RWPE2 (cell line): Measurements from ENCODE around the gene SLC1A3.

ENCODE experiments used
- ATAC-seq: fragments of 200-7000 bp; cut with Tn5 transposase; 3 replicates; pipeline ENCODE4 v1.9.1; 2021; ENCODE audit warnings: low read depth
- DNase-seq: peaks from one replicate; pipeline ENCODE4 v3.0.0-alpha.2; 2020; ENCODE audit warnings: low spot score
- H3K27ac ChIP-seq: fragments of 450-650 bp; 2 replicates; pipeline ENCODE4 v1.5.1; 2017; ENCODE audit warnings: mild to moderate bottlenecking; ENCODE audit not compliant: poor library complexity, severe bottlenecking
- H3K27me3 ChIP-seq: fragments of 250-450 bp; sonication (Bioruptor Pico); 2 replicates; pipeline ENCODE4 v1.5.1; 2021; ENCODE audit warnings: mild to moderate bottlenecking, moderate library complexity; ENCODE audit not compliant: insufficient read depth, poor library complexity, severe bottlenecking
- H3K36me3 ChIP-seq: fragments of 250-450 bp; sonication (Bioruptor Pico); 2 replicates; pipeline ENCODE4 v1.5.1; 2020; ENCODE audit warnings: low read depth, mild to moderate bottlenecking, moderate library complexity
- H3K4me1 ChIP-seq: fragments of 250-450 bp; sonication (Bioruptor Pico); 2 replicates; pipeline ENCODE4 v1.5.1; 2021; ENCODE audit warnings: mild to moderate bottlenecking, moderate library complexity; ENCODE audit not compliant: insufficient read depth, poor library complexity, severe bottlenecking
- H3K4me3 ChIP-seq: fragments of 250-450 bp; sonication (Bioruptor Pico); 2 replicates; pipeline ENCODE4 v1.5.1; 2021; ENCODE audit warnings: mild to moderate bottlenecking, moderate library complexity; ENCODE audit not compliant: severe bottlenecking
- H3K9me3 ChIP-seq: fragments of 250-450 bp; sonication (Bioruptor Pico); 2 replicates; pipeline ENCODE4 v1.5.1; 2021; ENCODE audit warnings: mild to moderate bottlenecking, moderate library complexity; ENCODE audit not compliant: severe bottlenecking
- TF ChIP-seq, protein P1 (sequence below): fragments of 450-650 bp; IDR thresholded peaks from one replicate; pipeline ENCODE4 v1.5.1; 2017; ENCODE audit warnings: mild to moderate bottlenecking, moderate library complexity; ENCODE audit not compliant: poor library complexity, severe bottlenecking

Gene SLC1A3

DNA sequence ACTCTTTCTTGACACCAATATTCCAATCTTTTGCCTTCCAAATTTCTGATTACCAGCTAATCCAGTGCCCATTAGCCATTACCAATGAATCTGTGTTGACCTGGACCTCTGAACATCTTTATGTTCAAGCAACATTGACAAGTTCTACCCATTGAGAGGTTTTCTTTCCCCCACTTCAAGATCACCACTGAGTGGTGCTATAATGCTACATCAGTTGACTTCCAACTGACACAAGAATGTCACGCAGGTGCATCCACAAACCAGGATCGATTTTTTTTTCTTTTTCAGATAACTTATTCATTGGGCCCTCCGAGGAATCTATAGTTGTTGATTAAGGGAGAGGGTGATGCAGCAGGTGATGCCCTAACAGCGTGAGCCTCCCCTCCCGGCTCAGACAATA is 102.6 kb downstream of the SLC1A3 start:
- Histone ChIP-seq H3K27ac (no peak overlapping the region), H3K36me3 (no peaks in the 10 kb centered on the region), H3K27me3 (no peaks in the 10 kb centered on the region), H3K9me3 (no peaks in the 10 kb centered on the region), H3K4me3 (no peak overlapping the region), H3K4me1 (no peaks in the 10 kb centered on the region)
- ATAC-seq: no peak
- no peak for DNase-seq
- TF ChIP-seq, protein P1, sequence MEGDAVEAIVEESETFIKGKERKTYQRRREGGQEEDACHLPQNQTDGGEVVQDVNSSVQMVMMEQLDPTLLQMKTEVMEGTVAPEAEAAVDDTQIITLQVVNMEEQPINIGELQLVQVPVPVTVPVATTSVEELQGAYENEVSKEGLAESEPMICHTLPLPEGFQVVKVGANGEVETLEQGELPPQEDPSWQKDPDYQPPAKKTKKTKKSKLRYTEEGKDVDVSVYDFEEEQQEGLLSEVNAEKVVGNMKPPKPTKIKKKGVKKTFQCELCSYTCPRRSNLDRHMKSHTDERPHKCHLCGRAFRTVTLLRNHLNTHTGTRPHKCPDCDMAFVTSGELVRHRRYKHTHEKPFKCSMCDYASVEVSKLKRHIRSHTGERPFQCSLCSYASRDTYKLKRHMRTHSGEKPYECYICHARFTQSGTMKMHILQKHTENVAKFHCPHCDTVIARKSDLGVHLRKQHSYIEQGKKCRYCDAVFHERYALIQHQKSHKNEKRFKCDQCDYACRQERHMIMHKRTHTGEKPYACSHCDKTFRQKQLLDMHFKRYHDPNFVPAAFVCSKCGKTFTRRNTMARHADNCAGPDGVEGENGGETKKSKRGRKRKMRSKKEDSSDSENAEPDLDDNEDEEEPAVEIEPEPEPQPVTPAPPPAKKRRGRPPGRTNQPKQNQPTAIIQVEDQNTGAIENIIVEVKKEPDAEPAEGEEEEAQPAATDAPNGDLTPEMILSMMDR: peak; percentile 15

DNA sequence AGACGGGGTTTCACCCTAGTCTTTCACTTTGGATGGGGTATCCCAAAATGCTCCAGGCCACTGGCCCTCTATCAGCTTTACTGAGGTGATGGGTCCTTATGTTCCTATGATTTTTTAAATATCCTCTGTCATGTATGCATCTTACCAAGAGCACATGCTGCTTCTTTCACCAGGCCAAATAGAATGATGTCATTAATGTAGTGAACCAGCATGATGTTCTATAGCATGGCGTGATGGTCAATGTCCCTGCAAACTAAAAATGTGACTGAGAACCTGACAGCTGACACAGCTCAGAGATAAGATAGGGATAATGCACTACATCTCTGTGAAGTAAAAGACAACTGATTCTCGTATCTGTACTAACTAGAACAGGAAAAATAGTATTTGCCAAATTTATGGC is 103.6 kb downstream of the SLC1A3 start:
- DNase-seq: no peak
- no peak overlapping the region for H3K27ac ChIP-seq
- ATAC-seq: no peak
- H3K36me3 ChIP-seq: no peaks in the 10 kb centered on the region
- H3K27me3 ChIP-seq: no peaks in the 10 kb centered on the region
- no peaks in the 10 kb centered on the region for H3K4me1 ChIP-seq
- H3K9me3 ChIP-seq: no peaks in the 10 kb centered on the region
- no peak overlapping the region for H3K4me3 ChIP-seq
- TF ChIP-seq, protein P1: no peak

DNA sequence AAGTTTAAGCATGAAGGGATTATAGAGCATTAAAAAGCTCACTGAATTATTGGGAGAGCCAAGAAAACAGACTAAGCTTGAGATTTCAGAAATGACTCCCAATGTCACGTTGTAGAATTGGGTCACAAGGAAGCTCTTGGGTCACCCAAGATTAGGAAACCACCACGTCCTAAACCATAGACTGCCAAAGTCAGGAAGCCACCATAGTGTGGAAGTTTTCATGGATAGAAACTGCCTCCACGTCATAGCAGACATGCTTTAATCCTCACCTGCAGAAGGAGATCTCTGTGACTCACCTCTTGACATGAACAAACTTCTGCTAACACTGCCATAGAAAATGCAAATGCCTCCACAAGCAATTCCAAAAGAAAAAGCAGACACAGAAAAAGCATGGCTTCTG is 106.3 kb downstream of the SLC1A3 start:
- TF ChIP-seq, protein P1: no peak
- no peak for ATAC-seq
- Histone ChIP-seq H3K9me3 (no peaks in the 10 kb centered on the region), H3K4me3 (no peak overlapping the region), H3K4me1 (no peaks in the 10 kb centered on the region), H3K27me3 (no peaks in the 10 kb centered on the region), H3K27ac (no peak overlapping the region), H3K36me3 (no peaks in the 10 kb centered on the region)
- no peak for DNase-seq

DNA sequence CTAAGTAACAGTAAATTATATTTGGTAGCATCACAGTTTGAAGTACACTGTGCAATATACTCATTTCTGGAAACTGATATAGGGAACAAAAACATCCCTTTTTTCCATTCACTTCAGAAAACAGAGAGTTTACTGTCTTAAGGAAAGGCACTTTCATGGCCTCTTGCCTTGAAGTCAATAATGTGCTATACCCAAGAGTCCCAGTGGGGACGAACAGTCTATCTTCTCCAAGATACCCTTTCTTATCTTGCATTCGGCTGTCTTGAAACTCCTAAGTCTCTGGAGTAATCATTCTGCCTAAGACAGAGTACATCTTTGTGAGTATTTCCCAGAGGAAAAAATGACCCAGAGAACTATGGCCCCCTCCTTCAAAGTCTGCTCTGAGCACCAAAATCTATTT is 107.1 kb downstream of the SLC1A3 start:
- Histone ChIP-seq H3K9me3 (no peaks in the 10 kb centered on the region), H3K4me1 (no peaks in the 10 kb centered on the region), H3K4me3 (no peak overlapping the region), H3K36me3 (no peaks in the 10 kb centered on the region), H3K27ac (no peak overlapping the region), H3K27me3 (no peaks in the 10 kb centered on the region)
- no peak for DNase-seq
- no peak for ATAC-seq
- TF ChIP-seq, protein P1: no peak

DNA sequence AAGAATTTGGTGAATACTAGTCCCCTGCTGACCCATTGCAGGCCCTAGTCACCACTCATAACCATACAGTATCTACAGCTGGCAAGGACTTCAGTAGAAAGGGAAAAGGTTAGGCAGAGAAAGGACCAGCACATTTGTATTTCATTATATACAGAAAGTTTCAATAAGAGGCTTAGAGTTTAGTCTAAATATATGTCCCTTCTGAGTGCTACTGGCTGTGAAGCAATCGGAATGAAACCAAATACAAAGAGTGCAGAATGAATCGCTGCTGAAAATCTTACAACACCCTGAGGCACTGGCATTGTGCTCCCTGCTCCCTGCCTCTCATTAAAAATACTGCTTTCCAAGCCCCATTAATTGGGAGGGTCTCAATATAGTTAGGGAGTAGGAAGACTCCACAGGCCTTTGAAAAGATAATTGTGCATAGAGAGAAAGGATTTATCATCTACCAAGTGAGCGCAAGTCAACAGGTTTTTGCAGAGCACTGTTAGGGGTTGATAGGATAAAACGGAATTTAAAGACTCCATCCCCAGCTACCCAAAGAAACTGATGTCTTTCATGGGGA is 110.8 kb downstream of the SLC1A3 start:
- ATAC-seq (no peak), DNase-seq (no peak)
- TF ChIP-seq, protein P1: no peak
- no peaks in the 10 kb centered on the region for H3K4me1 ChIP-seq
- no peaks in the 10 kb centered on the region for H3K36me3 ChIP-seq
- H3K4me3 ChIP-seq: no peak overlapping the region
- H3K27me3 ChIP-seq: no peaks in the 10 kb centered on the region
- no peaks in the 10 kb centered on the region for H3K9me3 ChIP-seq
- no peak overlapping the region for H3K27ac ChIP-seq
